Fibroblast of lung (primary cell): ENCODE results near the gene KCNJ11.

Experiments used
- EZH2 ChIP-seq: IDR thresholded peaks from 2 replicates; pipeline ENCODE4 v1.5.1; 2012; ENCODE audit warnings: low read length, control low read depth, mild to moderate bottlenecking; ENCODE audit errors: missing control alignments
- TF ChIP-seq, protein P1 (sequence below), 2 donors: IDR thresholded peaks in 1 of 2; conservative IDR thresholded peaks in 1 of 2; 1 replicate in 1 of 2; 2 replicates in 1 of 2; pipeline ENCODE4 v1.5.1; 2011 to 2012; ENCODE audit warnings: low read length in 2 of 2, control low read depth in 1 of 2, inconsistent platforms in 1 of 2, low read depth in 1 of 2, mild to moderate bottlenecking in 1 of 2

DNA sequence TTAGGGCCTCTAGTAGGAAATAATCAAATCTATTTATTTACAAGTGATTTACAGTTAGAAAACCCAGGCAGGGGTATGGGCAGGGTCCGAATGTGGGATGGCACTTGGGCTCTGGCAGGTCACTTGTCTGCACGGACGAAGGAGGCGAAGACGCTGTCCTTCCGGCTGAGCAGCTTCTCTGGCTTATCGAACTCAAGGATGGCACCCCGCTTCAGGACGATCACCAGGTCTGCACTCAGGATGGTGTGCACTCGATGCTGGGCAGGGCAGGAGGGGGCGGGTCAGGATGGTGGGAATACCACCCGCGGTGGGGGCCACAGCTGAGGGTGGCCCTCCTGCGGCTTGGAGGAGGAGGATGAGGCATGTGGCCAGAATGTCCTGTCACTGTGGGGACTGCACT is 4.4 kb upstream of the KCNJ11 start:
- TF ChIP-seq, protein P1, sequence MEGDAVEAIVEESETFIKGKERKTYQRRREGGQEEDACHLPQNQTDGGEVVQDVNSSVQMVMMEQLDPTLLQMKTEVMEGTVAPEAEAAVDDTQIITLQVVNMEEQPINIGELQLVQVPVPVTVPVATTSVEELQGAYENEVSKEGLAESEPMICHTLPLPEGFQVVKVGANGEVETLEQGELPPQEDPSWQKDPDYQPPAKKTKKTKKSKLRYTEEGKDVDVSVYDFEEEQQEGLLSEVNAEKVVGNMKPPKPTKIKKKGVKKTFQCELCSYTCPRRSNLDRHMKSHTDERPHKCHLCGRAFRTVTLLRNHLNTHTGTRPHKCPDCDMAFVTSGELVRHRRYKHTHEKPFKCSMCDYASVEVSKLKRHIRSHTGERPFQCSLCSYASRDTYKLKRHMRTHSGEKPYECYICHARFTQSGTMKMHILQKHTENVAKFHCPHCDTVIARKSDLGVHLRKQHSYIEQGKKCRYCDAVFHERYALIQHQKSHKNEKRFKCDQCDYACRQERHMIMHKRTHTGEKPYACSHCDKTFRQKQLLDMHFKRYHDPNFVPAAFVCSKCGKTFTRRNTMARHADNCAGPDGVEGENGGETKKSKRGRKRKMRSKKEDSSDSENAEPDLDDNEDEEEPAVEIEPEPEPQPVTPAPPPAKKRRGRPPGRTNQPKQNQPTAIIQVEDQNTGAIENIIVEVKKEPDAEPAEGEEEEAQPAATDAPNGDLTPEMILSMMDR (conservative IDR thresholded peaks at IDR 0.05 in 1 of 2, IDR thresholded peaks at IDR 0.05 in 1 of 2; ENCODE audit: low read depth in 1 of 2, low read length in 2 of 2): no peak
- no peak for TF ChIP-seq EZH2
